ENCODE results near the gene GLIS1.

DNA sequence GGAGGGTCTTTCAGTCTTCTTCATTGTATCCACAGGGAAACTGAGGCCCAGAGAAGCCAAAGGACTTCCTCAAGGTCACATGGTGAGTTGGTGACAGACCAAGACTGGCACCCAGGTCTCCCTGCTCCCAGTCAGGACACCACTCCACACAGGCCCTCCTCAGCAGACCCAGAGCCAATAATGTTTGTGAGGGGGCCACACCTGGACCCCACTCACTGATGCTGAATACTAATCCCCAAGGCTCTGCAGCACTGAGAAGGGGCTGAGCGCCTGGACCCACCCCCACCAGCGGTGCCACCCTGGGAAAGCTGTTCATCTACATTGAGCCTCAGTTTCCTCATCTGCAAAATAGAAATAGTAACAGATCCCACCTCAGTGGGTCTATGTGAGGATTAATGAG lies 79.5 kb downstream of the GLIS1 start:
- TF ChIP-seq, protein P1, sequence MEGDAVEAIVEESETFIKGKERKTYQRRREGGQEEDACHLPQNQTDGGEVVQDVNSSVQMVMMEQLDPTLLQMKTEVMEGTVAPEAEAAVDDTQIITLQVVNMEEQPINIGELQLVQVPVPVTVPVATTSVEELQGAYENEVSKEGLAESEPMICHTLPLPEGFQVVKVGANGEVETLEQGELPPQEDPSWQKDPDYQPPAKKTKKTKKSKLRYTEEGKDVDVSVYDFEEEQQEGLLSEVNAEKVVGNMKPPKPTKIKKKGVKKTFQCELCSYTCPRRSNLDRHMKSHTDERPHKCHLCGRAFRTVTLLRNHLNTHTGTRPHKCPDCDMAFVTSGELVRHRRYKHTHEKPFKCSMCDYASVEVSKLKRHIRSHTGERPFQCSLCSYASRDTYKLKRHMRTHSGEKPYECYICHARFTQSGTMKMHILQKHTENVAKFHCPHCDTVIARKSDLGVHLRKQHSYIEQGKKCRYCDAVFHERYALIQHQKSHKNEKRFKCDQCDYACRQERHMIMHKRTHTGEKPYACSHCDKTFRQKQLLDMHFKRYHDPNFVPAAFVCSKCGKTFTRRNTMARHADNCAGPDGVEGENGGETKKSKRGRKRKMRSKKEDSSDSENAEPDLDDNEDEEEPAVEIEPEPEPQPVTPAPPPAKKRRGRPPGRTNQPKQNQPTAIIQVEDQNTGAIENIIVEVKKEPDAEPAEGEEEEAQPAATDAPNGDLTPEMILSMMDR (IDR thresholded peaks at IDR 0.05; ENCODE audit: poor library complexity): no peak
- TF ChIP-seq EZH2phosphoT487 (IDR thresholded peaks at IDR 0.05; ENCODE audit: low read depth, severe bottlenecking, unreplicated experiment): no peak
